Measurements from ENCODE around the gene SLC44A4.

Gene SLC44A4

DNA sequence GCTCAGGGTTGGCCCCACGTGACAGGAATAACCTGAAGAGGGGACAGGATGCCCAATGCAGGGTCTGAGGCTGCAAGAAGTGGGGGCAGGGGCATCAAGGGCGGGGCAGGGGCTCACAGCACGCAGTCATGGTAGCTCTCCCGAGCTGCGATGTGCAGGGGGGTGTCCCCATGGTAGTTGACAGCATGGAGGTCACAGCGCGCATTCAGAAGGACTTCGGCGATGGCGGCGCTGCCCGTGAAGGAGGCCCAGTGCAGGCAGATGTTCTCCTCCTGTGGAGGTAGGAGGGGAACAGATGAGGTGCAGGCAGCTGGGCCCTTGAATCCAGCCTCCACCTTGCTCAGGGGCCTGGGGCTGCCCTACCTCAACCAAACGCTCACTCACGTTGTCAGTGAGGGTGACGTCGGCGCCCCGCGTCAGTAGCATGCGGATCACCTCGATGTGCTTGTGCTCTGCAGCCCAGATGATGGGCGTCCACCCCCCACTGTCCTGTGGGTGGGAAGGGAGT lies 5.8 kb upstream of the SLC44A4 start:
- no peak for DNase-seq (ENCODE audit: low read depth)
- TF ChIP-seq, protein P1, sequence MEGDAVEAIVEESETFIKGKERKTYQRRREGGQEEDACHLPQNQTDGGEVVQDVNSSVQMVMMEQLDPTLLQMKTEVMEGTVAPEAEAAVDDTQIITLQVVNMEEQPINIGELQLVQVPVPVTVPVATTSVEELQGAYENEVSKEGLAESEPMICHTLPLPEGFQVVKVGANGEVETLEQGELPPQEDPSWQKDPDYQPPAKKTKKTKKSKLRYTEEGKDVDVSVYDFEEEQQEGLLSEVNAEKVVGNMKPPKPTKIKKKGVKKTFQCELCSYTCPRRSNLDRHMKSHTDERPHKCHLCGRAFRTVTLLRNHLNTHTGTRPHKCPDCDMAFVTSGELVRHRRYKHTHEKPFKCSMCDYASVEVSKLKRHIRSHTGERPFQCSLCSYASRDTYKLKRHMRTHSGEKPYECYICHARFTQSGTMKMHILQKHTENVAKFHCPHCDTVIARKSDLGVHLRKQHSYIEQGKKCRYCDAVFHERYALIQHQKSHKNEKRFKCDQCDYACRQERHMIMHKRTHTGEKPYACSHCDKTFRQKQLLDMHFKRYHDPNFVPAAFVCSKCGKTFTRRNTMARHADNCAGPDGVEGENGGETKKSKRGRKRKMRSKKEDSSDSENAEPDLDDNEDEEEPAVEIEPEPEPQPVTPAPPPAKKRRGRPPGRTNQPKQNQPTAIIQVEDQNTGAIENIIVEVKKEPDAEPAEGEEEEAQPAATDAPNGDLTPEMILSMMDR (IDR thresholded peaks at IDR 0.05; ENCODE audit: low read length, missing control alignments) = no peak
- no peak overlapping the region for H3K4me3 ChIP-seq (replicated peaks; ENCODE audit: low read depth, low read length)

DNA sequence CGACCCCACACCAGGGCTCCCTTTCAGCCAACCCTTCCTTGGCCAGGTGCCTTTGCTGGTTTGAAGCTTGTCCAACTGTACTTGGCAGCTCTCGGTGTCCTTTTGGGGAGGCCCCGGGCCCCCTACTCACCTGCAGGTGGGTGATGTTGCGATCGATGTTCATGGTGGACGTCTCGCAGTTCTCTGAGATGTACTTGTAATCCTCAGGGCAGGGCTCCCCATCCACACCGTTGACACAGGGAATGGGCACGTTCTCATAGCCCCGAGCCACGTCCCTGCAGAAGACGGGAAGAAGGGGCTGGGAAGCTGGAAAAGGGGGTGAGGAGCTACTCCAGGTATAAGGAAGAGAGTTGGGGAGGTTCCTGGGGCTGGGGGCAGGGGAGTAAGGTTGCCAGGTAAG lies 4.9 kb upstream of the SLC44A4 start:
- DNase-seq (ENCODE audit: low read depth) = no peak

DNA sequence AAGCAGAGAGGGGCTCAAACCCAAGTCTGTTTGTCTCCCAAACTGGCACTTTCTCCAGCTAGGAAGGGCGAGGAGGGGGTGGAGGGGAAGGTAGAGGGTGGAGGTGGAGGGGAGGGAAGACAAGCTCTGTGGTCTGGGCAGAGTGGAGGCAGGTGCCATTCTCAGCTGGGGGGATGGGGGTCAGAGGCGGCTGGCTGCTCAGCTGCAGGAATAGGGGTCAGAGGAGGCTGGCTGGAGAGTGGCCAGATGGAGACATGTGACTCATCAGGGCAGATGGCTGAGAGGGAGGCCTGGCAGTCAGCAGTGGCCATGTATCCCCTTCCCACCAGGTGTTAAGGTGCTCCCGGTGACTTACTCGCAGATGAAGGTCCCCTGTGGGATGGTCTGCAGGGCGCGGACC lies 3.5 kb upstream of the SLC44A4 start:
- no peak overlapping the region for H3K4me3 ChIP-seq (replicated peaks; ENCODE audit: low read depth, low read length)
- DNase-seq (ENCODE audit: low read depth) = peak; percentile 21
- TF ChIP-seq, protein P1 (IDR thresholded peaks at IDR 0.05; ENCODE audit: low read length, missing control alignments) = no peak

More for the DNA sequence above, 4.9 kb upstream of the SLC44A4 start:
- TF ChIP-seq, protein P1 (IDR thresholded peaks at IDR 0.05; ENCODE audit: low read length, missing control alignments) = no peak
- no peak overlapping the region for H3K4me3 ChIP-seq (replicated peaks; ENCODE audit: low read depth, low read length)

- TF ChIP-seq, protein P1 (IDR thresholded peaks at IDR 0.05; ENCODE audit: low read length, missing control alignments) = no peak
Measured at GRCh38 chr6:31881136-31881859, 2.5 kb upstream of the SLC44A4 start.

GRCh38 chr6:31880616-31881015 lies 1.8 kb upstream of the SLC44A4 start:
- no peak overlapping the region for H3K4me3 ChIP-seq (replicated peaks; ENCODE audit: low read depth, low read length)
- TF ChIP-seq, protein P1 (IDR thresholded peaks at IDR 0.05; ENCODE audit: low read length, missing control alignments) = no peak
- DNase-seq (ENCODE audit: low read depth) = no peak

More at GRCh38 chr6:31881136-31881859, 2.5 kb upstream of the SLC44A4 start:
- no peak overlapping the region for H3K4me3 ChIP-seq (replicated peaks; ENCODE audit: low read depth, low read length)
- DNase-seq (ENCODE audit: low read depth) = no peak

DNA sequence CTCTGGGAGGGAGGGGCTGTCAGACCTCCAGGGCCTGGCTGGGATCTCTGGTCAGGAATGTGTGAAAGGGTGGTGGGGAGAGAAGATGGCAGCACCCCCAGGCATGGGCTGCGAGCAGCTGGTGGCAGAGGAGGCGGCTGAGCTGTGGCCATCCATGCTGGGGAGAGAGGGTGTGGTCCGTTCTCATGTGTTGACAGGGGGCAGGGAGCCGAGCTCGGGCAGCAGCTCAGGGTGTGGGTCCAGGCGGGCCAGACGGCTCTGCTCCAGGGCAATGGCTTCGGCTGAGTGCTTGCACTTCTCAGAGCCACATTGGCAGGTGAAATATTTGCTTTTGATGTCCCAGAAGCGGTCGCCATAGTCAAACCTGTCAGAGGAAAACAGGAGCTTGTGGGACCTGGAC lies 1.1 kb upstream of the SLC44A4 start:
- no peak overlapping the region for H3K4me3 ChIP-seq (replicated peaks; ENCODE audit: low read depth, low read length)
- DNase-seq (ENCODE audit: low read depth) = no peak
- TF ChIP-seq, protein P1 (IDR thresholded peaks at IDR 0.05; ENCODE audit: low read length, missing control alignments) = no peak

DNA sequence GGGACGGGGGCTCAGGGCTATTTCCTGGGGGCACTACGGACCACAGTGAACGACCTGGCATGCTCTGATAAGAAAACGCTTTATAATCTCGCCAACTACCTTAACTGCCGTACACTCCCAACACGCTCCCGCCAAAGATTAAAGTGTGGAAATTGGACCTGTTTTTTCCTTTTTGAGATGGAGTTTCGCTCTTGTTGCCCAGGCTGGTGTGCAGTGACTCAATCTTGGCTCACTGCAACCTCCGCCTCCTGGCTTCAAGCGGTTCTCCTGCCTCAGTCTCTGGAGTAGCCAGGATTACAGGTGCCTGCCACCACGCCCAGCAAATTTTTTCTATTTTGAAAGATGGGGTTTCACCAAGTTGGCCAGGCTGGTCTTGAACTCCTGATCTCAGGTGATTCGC lies 346 bp upstream of the SLC44A4 start:
- no peak for DNase-seq (ENCODE audit: low read depth)
- no peak overlapping the region for H3K4me3 ChIP-seq (replicated peaks; ENCODE audit: low read depth, low read length)
- TF ChIP-seq, protein P1 (IDR thresholded peaks at IDR 0.05; ENCODE audit: low read length, missing control alignments) = no peak
